Activated naive CD4-positive, alpha-beta T cell treated with anti-CD3 and anti-CD28 coated beads, Interleukin-2, amount 50 U/mL, for 16 hours (primary cell): ENCODE measurements around the gene PDCD6IP.
"Not testable (repeated sequence)": the region's sequence is repeated elsewhere in the genome, so short reads cannot be mapped to it uniquely, and the experiment has no call there.

Source experiments
- DNase-seq: peaks from one replicate; pipeline ENCODE4 v3.0.0-alpha.2; 2020

Gene PDCD6IP, protein sequence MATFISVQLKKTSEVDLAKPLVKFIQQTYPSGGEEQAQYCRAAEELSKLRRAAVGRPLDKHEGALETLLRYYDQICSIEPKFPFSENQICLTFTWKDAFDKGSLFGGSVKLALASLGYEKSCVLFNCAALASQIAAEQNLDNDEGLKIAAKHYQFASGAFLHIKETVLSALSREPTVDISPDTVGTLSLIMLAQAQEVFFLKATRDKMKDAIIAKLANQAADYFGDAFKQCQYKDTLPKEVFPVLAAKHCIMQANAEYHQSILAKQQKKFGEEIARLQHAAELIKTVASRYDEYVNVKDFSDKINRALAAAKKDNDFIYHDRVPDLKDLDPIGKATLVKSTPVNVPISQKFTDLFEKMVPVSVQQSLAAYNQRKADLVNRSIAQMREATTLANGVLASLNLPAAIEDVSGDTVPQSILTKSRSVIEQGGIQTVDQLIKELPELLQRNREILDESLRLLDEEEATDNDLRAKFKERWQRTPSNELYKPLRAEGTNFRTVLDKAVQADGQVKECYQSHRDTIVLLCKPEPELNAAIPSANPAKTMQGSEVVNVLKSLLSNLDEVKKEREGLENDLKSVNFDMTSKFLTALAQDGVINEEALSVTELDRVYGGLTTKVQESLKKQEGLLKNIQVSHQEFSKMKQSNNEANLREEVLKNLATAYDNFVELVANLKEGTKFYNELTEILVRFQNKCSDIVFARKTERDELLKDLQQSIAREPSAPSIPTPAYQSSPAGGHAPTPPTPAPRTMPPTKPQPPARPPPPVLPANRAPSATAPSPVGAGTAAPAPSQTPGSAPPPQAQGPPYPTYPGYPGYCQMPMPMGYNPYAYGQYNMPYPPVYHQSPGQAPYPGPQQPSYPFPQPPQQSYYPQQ

DNA sequence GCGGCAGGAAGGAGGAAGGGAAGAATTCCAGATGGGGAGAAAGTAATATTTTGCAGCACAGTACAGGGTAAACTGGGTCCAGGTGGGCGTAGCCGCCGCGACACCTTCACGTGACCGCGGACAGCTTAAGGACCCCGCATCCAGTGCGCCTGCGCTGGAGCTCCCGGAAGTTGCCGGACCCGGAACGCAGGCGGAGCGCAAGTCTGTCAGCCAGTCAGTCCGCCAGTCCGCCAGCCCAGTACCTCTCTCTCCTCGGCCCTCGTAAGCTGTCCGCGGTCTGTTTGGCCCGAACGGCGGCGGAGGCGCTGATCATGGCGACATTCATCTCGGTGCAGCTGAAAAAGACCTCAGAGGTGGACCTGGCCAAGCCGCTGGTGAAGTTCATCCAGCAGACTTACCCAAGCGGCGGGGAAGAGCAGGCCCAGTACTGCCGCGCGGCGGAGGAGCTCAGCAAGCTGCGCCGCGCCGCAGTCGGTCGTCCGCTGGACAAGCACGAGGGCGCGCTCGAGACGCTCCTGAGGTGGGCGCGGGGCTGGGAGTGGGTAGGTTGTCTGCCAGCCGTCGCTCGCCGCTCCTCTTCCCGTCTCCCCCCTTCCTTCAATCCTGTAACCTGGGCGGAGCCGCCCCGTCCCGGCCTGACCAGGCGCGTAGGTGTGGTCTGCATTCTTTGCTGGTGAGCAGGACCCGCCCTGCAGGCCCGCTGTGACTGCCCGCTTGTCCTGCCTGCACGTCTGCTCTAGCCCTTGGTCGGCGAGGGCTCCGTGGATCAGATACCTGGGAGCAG is at the start of gene PDCD6IP:
TSS of gene PDCD6IP (plus strand) at position 213 of the 784 bp plus-strand sequence. CDS start at position 312, 99 bp downstream.
- DNase-seq: peak; percentile 88

DNA sequence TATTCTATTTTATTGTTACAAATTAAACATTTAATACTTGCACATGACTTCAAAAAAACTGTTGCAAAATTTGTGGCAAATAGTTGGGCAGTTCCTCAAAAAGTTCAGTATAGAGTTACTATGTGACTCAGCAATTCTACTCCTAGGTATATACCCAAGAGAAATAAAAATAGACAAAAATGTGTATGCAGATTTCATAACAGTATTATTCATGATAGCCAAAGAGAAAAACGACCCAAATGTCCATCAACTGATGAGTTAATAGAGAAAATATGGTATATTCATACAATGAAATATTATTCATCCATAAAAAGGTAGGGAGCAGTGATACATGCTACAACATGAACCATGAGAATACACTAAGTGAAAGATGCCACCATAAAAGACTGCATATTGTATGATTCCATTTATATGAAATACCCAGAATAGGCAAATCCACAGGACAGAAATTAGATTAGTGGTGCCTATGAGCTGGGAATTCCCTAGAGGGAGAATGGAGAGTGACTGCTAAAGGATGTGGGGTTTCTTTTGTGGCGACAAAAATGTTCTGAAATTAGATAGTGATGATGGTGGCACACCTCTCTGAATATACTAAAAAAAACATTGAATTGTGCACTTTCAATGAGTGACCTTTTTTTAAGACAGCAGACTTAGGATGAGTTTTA is 48.8 kb upstream of the PDCD6IP start:
- DNase-seq: no peak

DNA sequence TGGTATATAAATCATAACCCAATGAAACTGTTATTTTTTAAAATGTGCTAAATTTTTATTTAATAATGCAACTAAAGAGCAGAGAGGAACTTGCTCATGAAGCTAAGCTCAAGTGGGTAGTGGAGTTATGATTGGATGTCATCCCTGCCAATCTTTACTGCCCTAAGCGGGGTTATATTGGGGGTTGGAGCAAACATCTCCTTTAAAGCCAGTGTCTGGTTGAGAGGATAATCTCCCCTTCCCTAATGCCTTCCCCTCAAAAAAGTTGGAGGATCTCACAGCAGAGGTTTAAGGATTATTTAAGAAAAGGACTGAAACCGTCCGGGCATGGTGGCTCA is 48.2 kb upstream of the PDCD6IP start:
- no peak for DNase-seq

DNA sequence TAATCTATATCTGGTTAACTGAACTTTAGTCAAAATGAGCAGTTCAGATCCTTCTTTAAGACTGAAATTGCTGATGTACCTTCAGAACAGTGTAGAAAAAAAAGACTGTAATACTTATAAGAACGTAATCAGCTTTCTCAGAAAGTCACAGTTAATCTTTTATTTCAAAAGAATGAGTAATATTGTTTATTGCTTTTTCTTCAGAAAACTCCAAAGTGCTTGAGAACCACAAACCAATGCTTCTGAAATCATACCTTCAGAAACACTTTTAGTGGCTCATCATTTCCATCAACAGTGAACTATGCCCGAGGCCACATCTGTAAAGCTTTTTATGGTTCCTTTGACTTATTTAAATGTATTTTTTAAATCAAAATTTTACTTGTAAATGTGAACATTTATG is 47.1 kb upstream of the PDCD6IP start:
- no peak for DNase-seq

DNA sequence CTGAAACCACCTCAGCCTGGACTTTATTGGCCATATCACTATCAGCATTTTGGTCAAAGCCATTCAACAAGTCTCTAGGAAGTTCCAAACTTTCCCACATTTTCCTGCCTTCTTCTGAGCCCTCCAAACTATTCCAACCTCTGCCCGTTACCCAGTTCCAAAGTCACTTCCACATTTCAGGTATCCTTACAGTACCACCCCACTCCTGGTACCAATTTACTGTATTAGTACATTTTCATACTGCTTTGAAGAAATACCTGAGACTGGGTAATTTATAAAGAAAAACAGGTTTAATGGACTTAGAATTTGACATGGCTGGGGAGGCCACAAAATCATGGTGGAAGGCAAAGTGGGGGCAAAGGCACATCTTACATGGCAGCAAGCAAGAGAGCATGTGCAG is 44.0 kb upstream of the PDCD6IP start:
- not testable (repeated sequence) for DNase-seq

DNA sequence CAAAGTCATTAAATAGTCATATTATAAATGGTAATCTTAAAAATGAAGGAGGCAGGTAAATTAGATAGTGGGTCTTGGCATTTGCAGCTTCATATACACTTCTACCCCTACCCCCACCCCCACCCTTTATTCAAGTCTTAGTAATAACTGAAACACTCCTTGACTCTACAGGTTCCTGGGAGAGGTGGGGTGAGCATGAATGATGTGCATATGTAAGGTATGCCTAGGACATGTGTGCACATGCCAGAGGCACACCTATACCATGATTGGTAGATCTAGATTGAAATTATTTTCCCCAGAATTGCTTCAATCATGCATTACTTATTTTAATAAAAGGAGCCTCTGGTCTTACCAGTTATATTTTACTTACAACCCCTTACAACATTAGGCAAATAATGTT is 40.1 kb upstream of the PDCD6IP start:
- no peak for DNase-seq

DNA sequence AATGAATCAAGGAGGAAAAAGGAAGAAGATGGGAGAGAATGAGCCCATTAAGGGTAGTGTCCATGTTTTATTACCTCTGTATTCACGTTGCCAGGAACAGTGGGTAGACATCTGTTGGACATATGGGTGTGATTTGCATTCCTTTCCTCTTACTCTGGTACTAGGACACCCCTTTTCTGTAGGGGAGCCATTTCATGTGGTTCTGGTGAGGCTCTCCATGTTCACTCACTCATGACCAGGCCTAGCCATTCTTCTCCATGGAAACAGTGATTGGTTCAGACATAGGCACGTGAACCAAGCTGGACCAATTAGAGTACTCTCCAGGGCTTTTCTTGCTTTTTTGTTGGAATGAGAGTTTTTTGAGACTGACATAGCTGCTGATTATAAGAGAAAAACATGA is 39.6 kb upstream of the PDCD6IP start:
- no peak for DNase-seq

DNA sequence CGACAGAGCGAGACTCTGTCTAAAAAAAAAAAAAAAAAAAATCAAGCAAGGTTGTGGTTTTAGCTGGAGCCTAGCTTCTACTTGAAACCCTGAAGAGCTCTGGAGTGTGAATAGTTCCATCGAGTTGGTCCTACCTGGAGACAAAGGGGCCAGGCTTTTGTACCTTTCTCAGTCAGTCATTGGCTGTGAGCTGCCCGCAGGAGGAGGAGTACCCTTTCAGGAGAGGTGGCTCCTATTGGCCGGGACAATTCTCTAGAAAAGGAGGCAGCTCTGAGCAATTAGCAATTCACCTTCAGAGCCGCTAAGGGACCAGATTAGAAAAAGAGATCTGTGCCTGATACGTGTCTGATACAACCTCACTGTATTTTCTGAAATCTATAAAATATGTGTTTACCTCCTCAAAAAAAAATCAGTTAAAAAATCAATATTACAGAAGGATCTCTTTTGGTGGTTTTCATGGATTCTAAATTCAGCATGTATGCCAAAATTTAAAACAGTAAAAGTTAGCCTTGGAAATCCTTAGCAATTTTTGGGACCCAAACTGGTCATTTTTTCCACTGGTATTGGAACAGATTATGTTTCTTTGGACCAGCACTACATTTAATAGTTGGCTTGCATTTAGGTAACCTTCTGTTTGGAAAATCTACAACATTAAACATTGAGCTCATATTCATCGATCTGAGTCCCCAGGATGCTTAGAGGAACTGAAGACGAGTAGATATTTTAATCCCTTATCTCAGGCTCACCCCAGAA is 29.7 kb upstream of the PDCD6IP start:
- DNase-seq: no peak

DNA sequence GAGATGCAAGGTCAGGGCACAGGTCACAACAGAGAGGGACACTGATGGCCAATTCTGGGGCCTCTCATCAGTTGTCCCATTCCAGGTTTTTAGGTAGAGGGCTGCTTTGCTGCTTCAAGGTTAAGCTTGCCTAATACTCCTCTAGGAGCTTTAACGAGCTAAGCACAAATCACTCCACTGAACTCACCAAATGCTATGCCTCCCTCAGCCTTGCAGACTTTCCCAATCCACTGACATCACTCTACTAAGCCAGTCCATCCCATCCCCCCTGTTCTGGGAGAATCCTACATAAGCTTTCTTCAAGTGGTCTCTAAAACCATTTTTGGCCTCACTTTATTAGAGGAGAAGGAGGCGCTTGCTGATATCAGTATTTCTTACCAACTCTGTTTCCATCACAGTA is 24.8 kb upstream of the PDCD6IP start:
- DNase-seq: no peak

DNA sequence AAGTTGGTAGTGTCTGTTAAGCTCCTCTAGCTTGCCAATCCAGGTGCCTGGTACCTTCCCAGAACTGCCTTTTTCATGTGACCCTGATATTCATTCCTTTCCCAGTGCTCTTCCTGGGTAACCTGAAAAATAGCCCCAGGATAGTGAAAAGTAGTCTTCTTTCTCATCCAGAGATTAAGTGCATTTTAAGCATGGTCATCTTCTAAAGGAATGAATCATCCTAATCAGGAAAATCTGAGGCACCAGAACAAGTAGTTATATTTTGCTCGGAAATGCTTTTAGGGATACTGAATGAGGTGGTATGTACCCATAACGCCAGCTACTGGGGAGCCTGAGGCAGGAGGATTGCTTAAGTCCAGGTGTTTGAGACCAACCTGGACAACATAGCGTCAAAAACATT is 23.1 kb upstream of the PDCD6IP start:
- no peak for DNase-seq

DNA sequence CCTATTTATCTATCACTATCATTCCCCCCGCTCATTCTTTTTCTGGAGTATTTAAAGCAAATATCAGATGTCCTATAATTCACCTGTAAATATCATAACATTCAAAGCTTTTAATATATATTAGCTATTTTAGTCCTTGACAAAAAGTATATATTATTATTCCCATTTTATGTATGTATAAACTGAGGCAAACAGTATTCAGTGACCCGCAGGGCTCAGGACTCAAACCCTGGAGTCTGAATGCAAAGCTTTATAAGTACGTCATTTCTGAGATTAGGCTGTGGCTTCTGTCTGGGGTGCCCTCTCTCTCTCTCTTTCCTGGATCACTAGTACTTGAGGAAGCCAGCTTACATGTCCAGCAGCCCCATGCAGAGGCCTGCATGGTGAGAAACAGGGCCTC is 20.4 kb upstream of the PDCD6IP start:
- DNase-seq: no peak

DNA sequence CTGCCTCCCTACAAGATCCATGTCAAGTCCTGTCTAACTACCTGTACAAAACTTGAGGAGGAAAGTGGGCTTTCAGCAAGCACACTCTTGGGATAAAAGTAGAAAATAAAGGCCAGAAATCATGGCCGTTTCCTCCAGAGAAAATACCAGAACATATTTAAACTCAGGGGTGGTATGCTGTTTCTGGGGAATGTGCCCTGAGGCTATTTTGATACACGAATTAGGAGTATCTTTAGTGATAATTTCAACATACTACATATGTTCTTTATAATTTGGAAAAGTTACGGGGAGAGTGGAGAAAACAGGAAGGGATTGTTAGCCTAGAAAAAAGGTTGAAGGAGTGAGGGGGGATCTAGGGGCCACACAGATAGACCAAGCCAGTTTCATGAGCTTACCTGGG is 18.7 kb upstream of the PDCD6IP start:
- DNase-seq: no peak

DNA sequence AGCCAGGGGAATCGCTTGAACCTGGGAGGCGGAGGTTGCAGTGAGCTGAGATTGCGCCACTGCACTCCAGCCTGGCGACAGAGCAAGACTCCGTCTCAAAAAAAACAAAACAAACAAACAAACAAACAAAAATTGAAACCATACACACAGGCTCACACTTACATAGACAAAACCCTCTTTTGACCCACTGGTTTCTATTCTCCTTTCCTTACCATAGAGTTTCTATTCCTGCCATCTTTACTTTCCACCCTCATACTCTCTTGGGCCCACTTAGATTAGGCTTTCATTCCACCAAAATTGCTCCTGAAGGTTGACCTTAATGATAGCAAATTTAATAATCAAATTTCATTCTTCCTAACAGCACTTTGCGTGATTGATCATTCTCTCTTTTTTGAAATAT is 17.0 kb upstream of the PDCD6IP start:
- not testable (repeated sequence) for DNase-seq

DNA sequence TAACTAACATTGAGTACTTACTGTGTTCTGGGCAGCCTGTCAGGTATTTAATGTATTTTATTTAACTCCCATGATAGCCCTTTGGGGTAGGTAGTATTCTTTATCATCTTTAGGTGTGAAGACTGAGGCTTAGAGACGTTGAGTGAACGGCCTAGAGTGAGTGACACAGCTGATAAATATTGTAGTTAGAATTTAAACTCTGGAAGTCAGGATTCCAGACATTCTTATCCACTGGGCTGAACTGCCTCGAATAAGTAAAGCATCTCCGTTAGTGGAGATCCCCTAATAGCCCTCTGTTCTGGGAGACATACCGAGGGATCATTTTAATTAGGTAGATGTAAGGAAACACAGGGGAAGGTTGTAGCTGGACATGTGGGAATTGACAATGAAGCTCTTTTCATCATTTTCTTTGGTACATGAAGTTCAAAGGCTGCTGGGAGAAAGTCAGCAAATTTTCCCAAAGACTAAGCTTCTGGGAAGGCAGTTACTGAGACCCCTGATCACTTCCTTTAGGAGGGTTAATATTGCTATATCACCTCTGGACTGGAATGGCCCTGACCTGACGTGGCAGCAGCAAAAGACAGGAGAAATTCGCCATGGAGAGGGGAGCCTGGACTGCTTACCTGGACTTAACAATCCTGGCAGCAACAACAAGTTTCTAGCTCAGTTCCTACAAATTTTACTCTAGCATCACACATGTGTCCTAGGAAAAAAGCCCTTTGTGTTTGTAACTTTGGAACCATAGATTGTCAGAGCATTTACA is 11.7 kb upstream of the PDCD6IP start:
- no peak for DNase-seq

DNA sequence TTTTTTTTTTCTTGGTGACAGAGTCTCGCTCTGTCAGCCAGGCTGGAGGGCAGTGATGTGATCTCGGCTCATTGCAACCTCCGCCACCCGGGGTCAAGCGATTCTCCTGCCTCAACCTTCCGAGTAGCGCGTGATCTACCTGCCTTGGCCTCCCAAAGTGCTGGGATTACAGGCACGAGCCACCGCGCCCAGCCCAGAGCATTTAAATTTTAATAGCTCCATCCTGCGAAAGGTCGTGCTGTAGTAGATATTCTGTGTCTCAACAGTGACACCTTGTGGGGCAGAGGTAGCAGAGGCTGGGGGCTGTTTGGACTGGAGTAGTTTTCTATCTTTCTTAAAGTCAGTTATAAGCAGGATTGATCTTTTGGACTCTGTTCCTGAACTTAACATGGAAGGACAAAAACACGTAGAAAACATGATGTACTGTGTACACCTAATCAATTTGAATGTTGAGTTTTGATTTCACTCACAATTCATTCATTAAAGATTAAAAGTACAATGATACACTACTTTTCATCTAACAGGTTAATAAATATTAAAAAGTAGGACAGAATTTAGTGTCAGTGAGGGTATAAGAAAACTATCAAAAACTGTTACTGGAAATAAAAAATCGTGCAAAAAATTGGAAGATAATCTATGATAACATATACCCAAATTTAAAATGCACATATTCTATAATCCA is 11.0 kb upstream of the PDCD6IP start:
- peak; percentile 51 for DNase-seq

DNA sequence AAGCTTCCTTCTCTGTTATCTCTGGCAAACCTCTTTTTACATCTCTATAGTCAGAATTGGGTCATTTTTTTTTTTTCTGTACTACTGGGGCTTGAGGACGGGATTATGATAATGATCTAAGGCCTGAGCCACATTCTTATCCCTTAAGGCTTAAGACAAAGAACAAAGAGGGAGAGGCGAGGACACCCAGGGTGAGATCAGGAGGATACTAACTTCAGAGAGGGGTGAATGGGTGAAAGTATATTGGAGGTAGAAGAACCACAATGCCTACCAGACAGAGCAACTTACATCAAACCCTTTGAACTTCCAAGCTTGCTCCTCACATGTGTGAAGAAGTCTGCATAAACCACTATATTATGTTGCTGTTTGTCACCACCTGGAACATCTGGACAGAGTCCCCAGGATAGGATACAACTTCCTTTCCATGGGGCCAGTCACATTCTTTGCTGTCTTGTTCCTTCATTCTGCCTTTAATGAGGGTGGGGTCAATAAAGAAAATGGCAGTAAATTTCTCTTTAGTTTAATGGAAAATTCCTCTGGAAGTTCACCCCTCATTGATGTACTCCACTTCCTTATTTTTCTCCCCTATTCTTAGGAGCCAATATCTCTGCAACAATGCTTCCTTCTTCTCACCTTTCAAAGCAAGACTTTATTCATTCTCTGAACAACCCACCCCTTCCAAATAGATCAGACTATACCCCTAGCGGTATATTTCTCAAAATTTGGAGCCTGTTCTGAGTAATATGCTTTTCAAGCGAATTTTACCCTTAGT is 9.1 kb upstream of the PDCD6IP start:
- DNase-seq: no peak

DNA sequence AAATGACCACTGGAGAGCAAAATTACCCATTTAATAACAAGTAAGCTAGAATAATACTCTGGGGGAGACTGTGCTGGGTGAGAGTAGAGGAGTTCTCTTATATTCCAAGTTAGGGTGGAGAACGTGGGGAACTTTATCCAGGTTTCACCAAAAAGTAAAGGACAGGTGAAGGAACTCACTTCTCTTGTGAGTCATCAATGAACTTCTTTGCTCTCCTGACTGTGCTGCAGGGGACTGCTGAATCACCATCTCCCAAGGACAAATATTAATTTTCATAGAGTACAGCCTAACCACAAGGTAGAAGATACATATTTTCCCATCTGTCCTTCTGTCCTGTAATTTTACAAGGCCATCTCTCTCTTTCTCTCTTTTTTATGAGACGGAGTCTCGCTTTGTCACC is 8.3 kb upstream of the PDCD6IP start:
- DNase-seq: no peak

DNA sequence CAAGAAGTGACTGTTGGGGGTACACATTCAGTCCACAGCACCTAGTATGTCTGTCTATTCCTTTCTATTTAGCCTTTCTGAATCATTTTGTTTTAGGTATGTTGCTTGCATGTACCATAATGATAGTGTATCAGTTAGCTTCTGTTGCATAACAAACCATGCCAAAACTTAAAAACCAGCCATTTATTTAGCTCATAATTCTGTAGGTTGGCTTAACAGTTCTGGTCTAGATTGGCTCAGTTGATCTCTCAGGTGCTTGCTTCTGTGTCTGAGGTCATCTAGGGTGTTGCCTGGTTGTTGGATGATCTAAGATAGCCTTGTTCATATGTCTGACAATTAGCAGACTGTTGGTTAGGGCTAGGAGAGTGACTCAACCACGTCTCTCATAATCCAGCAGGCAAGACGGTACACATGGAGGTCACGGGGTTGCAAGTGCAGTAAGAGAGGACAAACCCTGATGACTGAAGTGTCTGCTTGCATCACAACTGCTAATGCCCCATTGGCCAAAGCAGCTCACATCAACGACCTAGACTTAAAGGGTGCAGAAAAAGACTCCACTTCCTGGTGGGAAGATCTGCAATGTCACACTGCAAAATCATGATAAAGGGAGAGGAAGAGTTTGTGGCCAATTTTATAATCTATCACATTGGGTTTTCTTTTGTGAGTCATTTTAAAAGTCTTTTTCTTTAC is 6.8 kb upstream of the PDCD6IP start:
- DNase-seq: no peak

DNA sequence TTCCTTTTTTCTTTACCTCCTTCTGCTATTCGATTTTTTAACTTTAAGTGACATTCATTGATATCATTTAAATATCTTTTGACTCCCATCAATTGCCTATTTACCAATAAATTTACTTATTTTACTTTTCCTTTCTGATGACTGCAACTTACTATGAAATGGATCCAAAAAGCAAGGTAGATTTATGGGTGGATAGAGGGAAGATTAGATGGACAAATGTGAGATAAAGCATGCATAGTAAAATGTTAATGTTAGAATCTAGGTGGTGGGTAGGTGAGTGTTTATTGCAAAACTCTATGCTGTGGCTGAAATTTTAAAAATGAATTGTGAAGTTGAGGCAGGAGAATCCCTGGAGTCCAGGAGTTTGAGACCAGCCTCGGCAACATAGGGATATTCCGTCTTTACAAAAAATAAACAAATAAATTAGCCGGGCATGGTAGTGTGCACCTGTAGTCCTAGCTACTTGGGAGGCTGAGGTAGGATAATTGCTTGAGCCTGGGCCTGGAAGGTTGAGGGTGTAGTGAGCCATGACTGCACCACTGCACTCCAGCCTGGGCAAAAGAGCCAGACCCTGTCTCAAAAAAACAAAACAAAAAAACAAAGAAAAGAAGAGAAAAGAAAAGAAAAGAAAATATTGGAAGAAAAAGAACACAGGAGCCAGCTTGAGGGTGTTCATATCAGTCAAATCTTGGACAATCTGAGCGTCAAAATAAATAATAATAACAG is 6.1 kb upstream of the PDCD6IP start:
- no peak for DNase-seq
